Measurements from ENCODE around the gene HSPE1.

DNA sequence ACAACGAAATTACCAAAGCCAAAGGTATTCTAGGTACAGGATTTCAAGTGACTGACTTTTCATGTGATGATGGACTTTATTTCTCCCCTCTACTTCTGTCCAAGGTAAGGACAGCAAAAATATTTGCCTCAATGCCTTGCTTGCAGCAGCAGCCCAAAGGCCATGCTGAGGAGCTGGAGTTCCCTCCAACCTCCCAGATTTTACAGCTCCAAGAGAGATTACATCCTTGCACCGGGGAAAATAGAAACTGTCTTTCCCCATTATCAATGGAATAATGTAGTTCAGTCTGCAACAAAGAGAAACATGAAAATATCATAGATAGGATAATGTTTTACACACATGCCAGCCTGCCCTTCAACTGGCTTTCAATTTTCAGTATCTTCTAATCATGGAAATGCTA, 14.0 kb upstream of the HSPE1 start:
- TF ChIP-seq, protein P1, sequence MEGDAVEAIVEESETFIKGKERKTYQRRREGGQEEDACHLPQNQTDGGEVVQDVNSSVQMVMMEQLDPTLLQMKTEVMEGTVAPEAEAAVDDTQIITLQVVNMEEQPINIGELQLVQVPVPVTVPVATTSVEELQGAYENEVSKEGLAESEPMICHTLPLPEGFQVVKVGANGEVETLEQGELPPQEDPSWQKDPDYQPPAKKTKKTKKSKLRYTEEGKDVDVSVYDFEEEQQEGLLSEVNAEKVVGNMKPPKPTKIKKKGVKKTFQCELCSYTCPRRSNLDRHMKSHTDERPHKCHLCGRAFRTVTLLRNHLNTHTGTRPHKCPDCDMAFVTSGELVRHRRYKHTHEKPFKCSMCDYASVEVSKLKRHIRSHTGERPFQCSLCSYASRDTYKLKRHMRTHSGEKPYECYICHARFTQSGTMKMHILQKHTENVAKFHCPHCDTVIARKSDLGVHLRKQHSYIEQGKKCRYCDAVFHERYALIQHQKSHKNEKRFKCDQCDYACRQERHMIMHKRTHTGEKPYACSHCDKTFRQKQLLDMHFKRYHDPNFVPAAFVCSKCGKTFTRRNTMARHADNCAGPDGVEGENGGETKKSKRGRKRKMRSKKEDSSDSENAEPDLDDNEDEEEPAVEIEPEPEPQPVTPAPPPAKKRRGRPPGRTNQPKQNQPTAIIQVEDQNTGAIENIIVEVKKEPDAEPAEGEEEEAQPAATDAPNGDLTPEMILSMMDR (IDR thresholded peaks at IDR 0.05): no peak
- TF ChIP-seq POLR2A (IDR thresholded peaks at IDR 0.05): no peak

All from esophagus squamous epithelium (tissue), 4 donors.